GM12878 (cell line): ENCODE measurements around the gene IL4I1. TPM values are rescaled to one million over a fixed set of nuclear protein-coding genes. Genes with fewer than 3 reads are reported as not detected.

Source experiments
- ATF7 ChIP-seq: fragments of 450-650 bp; IDR thresholded peaks from 2 replicates; pipeline ENCODE4 v1.6.1; 2016; ENCODE audit warnings: low read depth, mild to moderate bottlenecking
- BCL3 ChIP-seq: IDR thresholded peaks from 2 replicates; pipeline ENCODE4 v1.6.1; 2011; ENCODE audit warnings: borderline replicate concordance, low read depth, mild to moderate bottlenecking, moderate library complexity, low read length; ENCODE audit not compliant: insufficient read depth, poor library complexity, severe bottlenecking
- CBFB ChIP-seq: IDR thresholded peaks from 2 replicates; pipeline ENCODE4 v1.6.1; 2016; ENCODE audit warnings: antibody characterized with exemption, low read depth
- ESRRA ChIP-seq: IDR thresholded peaks from 2 replicates; pipeline ENCODE4 v1.6.1; 2012; ENCODE audit warnings: mild to moderate bottlenecking, low read length, improper control_type of control experiment
- FOXM1 ChIP-seq: IDR thresholded peaks from 2 replicates; pipeline ENCODE4 v1.6.1; 2012; ENCODE audit warnings: low read depth, mild to moderate bottlenecking, inconsistent platforms, low read length, moderate library complexity
- HCFC1 ChIP-seq: fragments of 150-350 bp; IDR thresholded peaks from 2 replicates; pipeline ENCODE4 v1.6.1; 2014; ENCODE audit warnings: low read length
- HDAC6 ChIP-seq: fragments of 200-600 bp; sonication (generic); IDR thresholded peaks from one replicate; pipeline ENCODE4 v1.8.0; 2017; ENCODE audit warnings: antibody characterized with exemption; ENCODE audit not compliant: unreplicated experiment
- KAT2A ChIP-seq: conservative IDR thresholded peaks from 2 replicates; pipeline ENCODE4 v1.6.1; 2011; ENCODE audit warnings: low read depth, low read length; ENCODE audit not compliant: control insufficient read depth
- MYC ChIP-seq: IDR thresholded peaks from 2 replicates; pipeline ENCODE4 v1.6.1; 2011; ENCODE audit warnings: mild to moderate bottlenecking, low read length, moderate library complexity, inconsistent platforms; ENCODE audit not compliant: insufficient read depth, insufficient replicate concordance, insufficient read length, severe bottlenecking
- NRF1 ChIP-seq: conservative IDR thresholded peaks from 2 replicates; pipeline ENCODE4 v1.6.1; 2011; ENCODE audit warnings: mild to moderate bottlenecking, low read depth, low read length, improper control_type of control experiment
- PML ChIP-seq: IDR thresholded peaks from 2 replicates; pipeline ENCODE4 v1.6.1; 2012; ENCODE audit warnings: low read length, inconsistent platforms
- RELB ChIP-seq: fragments of 450-650 bp; IDR thresholded peaks from 2 replicates; pipeline ENCODE4 v1.6.1; 2017; ENCODE audit warnings: low read depth, mild to moderate bottlenecking, moderate library complexity
- SMAD5 ChIP-seq: IDR thresholded peaks from 2 replicates; pipeline ENCODE4 v1.6.1; 2016; ENCODE audit warnings: antibody characterized with exemption, low read depth
- STAT3 ChIP-seq: IDR thresholded peaks from 2 replicates; pipeline ENCODE4 v1.6.1; 2011; ENCODE audit warnings: low read depth, low read length, improper control_type of control experiment
- TARDBP ChIP-seq: IDR thresholded peaks from 2 replicates; pipeline ENCODE4 v1.6.1; 2016; ENCODE audit warnings: borderline replicate concordance
- ZBTB4 ChIP-seq: fragments of 450-650 bp; formaldehyde crosslinking; IDR thresholded peaks from 2 replicates; pipeline ENCODE4 v1.4.0; 2022; ENCODE audit warnings: mild to moderate bottlenecking, moderate library complexity
- ZNF274 ChIP-seq: IDR thresholded peaks from one replicate; pipeline ENCODE4 v1.8.0; 2011; ENCODE audit not compliant: insufficient read length, insufficient read depth
- ZNF384 ChIP-seq: IDR thresholded peaks from 2 replicates; pipeline ENCODE4 v1.6.1; 2012; ENCODE audit warnings: low read depth, mild to moderate bottlenecking, low read length, improper control_type of control experiment, borderline replicate concordance
- ZNF622 ChIP-seq: fragments of 450-650 bp; IDR thresholded peaks from 2 replicates; pipeline ENCODE4 v1.6.1; 2017; ENCODE audit warnings: mild to moderate bottlenecking, inconsistent platforms
- ZNF687 ChIP-seq: fragments of 450-650 bp; IDR thresholded peaks from 2 replicates; pipeline ENCODE4 v1.6.1; 2017; ENCODE audit warnings: mild to moderate bottlenecking, moderate library complexity
- polyA plus RNA-seq, 11 experiments: library from polyadenylated mRNA; depleted of rRNA in 4 of 11; unstranded in 6 of 11; stranded (reverse) in 5 of 11; fragments of >200 nt; fragmentation: Nextera tagmentation in 4 of 11; fragmentation: Illumina TruSeq in 1 of 11; extraction: Ambion mirVana in 4 of 11; extraction: Trizol in 1 of 11; gene quantifications; 1 replicate in 1 of 11; 2 replicates in 10 of 11; pipeline versions ENCODE4 v1.2.1 to v1.2.3, GENCODE V29; 2011 to 2016; ENCODE audit warnings: inconsistent platforms in 2 of 11, missing spikeins in 2 of 11, low read depth in 1 of 11
- total RNA-seq, 4 experiments: library from RNA; depleted of rRNA in 3 of 4; stranded (reverse); fragments of >200 nt in 3 of 4; fragmentation: Illumina TruSeq in 1 of 4; extraction: Trizol in 1 of 4; gene quantifications; 2 replicates each; pipeline versions ENCODE4 v1.2.1 to v1.2.3, GENCODE V29; 2013 to 2021

Gene IL4I1
- total and polyA plus RNA-seq, 10 of the 15 experiments (the other 5 are each of a cell fraction or from before 2014, with no cell fraction given), result 0.62 to 83.8 (median 42.8) TPM

- TF ChIP-seq RELB, result peak; percentile 77
- no peak for TF ChIP-seq FOXM1
- 0 out of 2 replicates have a peak, but pooled peaks have one; percentile 24 for TF ChIP-seq ATF7
- no peak for TF ChIP-seq KAT2A
- peak; percentile 92 for TF ChIP-seq CBFB
- no peak for TF ChIP-seq ZNF274
- TF ChIP-seq HDAC6, result peak; percentile 82
- TF ChIP-seq BCL3, result no peak
- no peak for TF ChIP-seq ZNF384
- TF ChIP-seq HCFC1, result no peak
- TF ChIP-seq STAT3, result no peak
- TF ChIP-seq NRF1, result peak; percentile 72
- TF ChIP-seq ESRRA, result no peak
- TF ChIP-seq MYC, result no peak
- TF ChIP-seq TARDBP, result 0 out of 2 replicates have a peak, but pooled peaks have one; percentile 52
- no peak for TF ChIP-seq ZBTB4 (CRISPR knock-in tag)
- no peak for TF ChIP-seq ZNF622
- peak; percentile 98 for TF ChIP-seq SMAD5
- TF ChIP-seq ZNF687, result peak; percentile 85
- peak; percentile 96 for TF ChIP-seq PML
These were observed 32.5 kb upstream of the IL4I1 start, which contains the start of the genes ATF5 and NUP62 (continued) for GRCh38 chr19:49929121-49929610.
